Medulla oblongata (tissue), 1 donor: ENCODE measurements around the gene NDUFS8.

ENCODE experiments used
- DNase-seq: peaks from one replicate; pipeline ENCODE4 v3.0.0-alpha.2; 2015; ENCODE audit errors: extremely low spot score

The NDUFS8 gene

DNA sequence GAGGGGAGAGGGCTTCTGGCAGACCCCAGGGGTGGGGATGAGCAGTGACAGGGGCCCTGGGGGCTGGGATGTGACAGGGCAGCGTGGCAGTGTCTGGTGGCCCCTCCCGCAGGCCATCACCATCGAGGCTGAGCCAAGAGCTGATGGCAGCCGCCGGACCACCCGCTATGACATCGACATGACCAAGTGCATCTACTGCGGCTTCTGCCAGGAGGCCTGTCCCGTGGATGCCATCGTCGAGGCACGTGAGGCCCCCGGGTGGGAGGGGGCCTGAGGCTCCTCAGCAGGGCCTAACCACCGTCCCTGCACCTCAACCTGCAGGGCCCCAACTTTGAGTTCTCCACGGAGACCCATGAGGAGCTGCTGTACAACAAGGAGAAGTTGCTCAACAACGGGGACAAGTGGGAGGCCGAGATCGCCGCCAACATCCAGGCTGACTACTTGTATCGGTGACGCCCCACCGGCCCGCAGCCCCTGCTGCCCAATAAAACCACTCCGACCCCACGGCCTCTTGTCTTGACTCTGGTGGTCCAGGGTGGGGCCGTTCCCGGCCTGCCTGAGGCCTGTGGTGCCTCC lies 5.7 kb downstream of the NDUFS8 start:
- DNase-seq: no peak

DNA sequence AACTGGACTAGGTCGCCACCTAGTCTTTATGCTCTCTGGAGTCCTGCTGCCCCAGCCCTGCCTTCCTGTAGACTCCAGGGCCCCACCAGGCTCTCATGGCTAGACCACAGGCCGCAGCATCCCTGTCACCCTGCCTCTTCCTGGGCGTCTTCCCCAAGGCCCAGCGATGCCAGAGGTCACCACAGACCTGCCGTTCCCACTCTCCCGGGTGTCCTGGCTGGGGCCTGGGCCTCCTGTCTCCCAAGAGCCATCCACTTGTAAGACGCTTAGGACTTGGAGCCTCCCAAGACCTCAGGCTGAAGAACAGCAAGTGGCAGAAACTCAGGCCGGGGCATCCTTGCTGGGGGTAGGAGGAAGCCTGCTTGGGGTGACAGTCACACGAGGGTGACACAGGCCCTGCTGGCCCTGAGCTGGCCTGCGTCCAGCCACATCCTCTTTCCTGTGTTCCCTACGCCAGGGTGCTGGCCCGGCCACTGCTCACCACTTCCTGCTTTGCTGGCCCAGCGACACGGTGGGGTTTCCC lies 6.3 kb downstream of the NDUFS8 start:
- DNase-seq: peak; percentile 54

DNA sequence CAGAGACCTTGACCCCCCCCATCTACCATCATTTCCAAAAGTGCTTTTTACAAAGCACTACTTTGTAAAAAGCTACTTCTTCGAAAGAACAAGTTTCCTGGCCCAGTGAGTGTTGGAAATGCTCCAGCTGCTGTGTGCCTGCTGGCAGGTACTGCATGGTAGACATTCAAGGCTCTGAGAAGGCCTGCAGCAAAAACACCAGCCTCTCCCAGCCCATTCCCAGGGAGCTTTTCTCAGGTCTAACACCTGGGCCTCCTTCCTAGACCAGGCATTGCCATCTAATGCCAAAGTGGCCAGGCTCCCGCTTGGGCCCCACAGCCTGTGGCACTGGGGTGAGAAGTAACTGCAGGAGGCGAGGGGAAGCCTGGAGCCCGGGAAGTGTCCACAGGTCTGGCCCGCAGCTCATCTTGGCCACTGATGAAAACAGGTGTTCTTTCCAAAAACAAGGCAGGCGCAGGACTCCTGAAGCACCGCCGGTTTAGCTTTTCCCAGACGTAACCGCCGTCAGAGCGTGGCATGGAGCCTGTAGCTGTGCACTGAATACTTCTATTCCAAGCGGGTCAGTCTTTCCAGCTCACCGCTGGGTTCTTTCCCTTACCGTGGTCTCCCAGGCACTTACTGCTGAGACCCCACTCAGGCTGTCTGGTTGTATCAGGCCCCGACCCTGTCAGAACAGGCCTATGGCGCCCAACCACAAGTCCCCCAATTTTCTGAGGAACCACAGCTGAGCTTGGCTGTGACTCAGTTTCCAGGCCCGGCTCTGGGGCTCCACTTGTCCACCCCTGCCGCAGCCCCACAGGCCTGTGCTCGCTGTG lies 7.1 kb downstream of the NDUFS8 start:
- DNase-seq: peak; percentile 15

DNA sequence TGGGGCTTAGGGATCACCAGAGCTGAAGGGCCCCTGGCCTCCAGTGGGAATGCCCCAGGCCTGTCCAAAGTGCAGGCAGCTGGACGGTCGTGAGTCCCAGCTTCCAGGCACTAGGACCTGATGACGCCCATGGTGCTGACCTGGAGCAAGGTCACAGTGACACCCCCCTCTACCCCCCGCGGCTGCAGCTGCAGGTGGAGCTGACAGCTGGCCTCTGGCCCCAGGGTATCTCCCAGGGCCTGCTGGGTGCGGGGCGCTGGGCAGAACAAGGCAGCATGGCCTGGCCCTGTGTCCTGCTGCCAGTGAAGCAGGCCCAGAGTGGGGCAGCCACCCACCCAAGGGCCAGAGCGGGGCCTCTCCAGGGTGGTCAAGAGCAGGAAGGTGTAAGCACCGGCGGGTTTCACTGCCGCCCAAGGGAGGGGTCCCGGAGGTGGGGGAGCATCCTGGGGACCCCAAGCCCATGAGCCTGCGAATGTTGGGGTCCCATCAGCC lies 7.8 kb downstream of the NDUFS8 start:
- DNase-seq: no peak

DNA sequence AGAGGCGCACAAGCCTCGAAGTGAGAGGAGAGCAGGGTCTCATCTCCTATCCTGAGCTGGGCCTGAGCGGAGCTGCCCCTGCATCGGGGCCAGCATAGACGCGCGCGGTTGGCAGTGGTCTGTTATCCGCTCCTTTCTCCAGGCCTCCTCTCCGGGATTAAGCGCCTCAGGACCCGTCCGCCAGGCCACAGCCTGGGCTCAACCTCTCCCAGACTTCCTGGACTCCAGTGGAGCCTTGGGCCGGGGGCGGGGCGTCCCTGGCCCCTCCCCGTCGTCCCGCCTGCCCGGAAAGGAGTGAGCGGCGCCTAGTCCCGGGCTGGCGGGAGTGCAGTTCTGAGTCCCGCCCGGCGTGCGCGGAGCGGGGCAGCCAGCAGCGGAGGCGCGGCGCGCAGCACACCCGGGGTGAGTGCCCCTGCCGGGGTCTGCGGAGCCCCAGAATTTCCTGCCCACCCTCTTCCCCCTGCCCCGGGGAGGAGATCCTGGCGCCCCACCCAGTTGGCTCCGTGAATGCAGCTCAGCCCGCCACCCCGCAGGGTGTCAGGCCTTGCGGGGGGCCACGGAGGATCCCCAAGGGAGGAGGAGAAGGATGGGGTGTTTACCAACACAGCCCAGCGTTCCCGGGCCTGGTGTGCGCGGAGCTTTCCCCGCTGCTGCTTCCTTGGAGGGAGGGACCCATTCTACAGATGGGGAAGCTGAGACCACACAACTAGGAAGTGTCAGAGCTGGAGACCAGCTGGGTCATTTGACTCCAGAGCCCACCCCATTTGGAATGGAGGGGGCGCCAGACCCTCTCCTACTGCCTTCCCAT lies 8.4 kb downstream of the NDUFS8 start, which contains the start of gene TCIRG1:
Gene TCIRG1, plus strand, starts transcription at position 308 of the 808 bp plus-strand sequence. CDS start 2,247 bp downstream, outside the sequence.
- DNase-seq: peak; percentile 78

DNA sequence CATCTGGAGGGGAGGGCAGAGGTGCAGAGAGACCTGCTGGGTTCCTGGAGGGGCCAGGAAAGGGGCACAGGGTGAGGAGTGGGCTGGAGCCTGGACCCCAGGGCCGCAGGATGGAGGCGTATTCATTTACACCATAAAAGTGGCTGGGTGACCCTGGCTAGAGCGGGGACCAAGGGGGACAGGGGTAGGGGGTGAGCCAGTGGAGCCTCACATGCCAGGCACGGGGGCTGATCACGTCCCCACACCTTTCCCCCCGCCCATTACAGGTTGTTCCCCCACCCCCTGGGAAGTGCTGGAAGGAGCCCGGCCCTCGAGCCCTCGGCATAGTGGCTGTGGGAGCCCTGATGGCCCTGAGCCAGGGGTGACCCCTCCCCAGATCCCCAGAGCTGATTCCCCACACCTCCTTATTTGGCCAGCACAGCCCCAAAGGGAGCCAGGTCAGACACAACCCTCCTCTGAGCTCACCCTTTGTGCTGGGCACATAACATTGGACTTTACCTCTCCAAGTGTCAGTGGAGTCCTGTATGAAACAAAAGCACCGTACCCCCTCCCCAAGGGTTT lies 9.1 kb downstream of the NDUFS8 start:
- DNase-seq: no peak

DNA sequence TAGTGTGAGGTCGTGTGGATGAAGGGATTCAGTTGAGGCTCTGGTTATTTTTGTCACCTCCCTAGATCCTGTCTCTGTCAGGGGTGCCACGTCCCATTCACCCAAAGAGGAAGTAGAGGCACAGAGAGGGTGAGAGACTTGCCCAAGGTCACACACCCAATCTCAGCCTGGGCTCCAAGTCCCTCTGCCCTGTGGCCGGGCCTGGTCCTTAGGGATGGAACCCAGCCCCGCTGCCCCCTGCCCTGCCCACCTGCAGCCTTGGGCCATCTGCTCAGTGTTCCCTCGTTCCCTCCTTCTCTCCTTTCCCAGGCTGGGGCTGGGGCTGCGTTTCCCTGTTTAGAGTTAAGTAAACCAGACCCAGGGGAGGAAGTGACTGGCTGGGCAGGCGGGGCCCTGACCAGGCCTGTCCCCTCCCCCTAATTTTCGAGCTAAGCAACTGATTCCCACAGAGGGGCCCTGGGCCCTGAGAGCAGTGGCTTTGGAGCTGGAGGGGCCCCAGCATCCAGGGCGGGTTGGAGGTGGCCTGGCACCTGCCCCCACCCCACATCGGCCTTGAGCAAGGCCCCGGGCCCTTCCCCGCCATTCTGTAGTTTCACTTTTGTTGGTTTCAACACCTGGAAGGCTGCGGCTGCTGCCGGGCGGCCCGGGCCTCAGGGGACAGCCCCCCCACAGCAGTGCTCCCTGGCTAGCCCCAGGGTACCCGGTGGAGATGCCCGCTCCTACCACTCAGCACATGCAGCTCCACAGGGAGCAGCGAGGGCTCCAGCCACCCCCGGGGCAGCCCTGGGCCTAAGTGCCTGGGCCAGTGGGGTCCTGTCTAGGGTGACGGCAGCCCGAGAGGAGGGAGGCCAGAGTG lies 9.8 kb downstream of the NDUFS8 start:
- peak; percentile 36 for DNase-seq

DNA sequence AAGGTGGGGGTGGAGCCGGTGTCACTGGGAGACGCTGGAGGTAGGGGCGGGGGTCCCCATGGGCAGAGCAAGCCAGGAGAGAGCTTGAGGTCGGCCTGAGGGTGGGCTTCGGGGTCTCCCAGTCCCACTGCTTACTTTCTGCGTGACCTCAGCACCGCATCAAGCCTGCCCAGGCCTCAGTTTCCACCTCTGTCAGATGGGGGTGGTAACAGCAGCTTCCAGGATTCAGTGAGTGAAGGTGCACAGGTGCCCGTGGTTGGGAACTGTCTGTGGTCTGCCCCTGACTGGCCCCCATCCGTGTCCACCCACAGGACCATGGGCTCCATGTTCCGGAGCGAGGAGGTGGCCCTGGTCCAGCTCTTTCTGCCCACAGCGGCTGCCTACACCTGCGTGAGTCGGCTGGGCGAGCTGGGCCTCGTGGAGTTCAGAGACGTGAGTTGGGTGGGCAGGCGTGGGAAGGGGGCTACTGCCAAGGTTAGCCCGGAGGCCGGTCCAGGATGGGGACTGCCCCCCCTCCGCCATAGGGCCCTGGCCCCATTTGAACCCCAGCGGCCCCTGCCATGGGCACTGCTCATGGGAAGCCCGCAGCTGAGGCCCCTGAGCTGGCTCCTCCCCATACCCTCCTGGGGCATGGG lies 10.6 kb downstream of the NDUFS8 start:
- DNase-seq: no peak

DNA sequence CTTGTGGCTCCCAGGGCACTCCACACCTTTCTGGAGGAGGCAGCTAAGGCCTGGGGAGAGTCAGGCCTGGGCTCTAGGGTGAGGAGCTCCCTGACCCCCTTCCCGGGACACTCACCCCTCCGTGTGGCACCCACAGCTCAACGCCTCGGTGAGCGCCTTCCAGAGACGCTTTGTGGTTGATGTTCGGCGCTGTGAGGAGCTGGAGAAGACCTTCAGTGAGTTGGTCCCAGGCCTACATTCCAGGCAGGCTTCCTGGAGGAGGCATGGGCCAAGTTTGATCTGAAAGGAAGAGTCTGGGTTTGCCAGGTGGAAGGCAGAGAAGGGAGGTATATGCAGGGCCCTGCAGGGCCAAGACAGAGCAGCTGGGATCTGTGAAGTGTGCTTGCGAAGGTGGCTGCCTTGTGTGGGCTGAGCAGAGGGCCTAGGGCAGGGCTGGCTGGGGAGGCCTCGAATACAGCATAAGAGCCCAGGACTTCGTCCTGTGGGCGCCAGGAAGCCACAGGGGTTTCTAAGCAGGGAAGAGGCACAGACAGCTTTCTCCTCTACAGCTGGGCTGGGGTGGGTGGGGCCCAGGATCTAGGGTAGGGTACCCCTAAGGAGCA lies 11.2 kb downstream of the NDUFS8 start:
- DNase-seq: no peak

DNA sequence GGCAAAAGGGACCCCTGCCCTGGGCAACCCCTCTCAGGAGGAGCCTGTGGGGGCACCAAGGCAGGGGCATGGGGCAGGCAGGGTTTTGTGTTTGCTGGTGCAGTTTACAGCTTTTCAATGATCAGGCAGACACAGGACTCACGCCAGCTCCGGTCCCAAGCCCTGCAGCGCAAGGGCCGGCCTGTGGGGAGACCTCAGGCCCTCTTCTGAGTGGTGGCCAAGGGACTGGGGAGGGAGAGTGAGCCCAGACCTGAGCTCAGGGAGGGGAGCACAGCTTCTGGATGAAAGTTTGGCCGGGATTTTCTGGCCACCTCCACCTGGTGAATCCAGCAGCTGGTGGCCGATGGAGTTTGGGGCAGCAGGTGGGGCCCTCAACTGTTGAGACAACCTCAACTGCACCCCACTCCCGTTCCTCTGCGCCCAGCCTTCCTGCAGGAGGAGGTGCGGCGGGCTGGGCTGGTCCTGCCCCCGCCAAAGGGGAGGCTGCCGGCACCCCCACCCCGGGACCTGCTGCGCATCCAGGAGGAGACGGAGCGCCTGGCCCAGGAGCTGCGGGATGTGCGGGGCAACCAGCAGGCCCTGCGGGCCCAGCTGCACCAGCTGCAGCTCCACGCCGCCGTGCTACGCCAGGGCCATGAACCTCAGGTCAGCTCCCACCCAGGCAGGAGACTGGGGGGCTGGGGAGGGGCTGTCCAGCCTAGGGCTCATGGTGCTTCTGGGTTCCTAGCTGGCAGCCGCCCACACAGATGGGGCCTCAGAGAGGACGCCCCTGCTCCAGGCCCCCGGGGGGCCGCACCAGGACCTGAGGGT lies 11.9 kb downstream of the NDUFS8 start:
- DNase-seq: no peak

DNA sequence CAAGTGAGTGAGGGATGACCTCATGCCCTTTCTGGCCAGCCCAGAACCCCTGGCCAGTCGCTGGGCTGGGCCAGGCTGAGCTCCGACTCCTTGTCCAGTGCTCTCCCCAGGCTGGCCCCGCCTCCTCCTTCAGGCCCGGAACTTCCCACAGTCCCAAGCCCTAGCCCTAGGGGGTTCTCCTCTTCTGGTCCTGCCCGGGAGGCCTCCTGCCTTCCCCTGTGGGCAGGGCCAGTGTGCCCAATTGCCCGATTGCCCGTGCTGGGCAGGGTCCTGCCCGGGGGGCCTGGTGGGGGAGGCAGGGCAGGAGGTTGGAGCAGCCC lies 12.5 kb downstream of the NDUFS8 start:
- no peak for DNase-seq

DNA sequence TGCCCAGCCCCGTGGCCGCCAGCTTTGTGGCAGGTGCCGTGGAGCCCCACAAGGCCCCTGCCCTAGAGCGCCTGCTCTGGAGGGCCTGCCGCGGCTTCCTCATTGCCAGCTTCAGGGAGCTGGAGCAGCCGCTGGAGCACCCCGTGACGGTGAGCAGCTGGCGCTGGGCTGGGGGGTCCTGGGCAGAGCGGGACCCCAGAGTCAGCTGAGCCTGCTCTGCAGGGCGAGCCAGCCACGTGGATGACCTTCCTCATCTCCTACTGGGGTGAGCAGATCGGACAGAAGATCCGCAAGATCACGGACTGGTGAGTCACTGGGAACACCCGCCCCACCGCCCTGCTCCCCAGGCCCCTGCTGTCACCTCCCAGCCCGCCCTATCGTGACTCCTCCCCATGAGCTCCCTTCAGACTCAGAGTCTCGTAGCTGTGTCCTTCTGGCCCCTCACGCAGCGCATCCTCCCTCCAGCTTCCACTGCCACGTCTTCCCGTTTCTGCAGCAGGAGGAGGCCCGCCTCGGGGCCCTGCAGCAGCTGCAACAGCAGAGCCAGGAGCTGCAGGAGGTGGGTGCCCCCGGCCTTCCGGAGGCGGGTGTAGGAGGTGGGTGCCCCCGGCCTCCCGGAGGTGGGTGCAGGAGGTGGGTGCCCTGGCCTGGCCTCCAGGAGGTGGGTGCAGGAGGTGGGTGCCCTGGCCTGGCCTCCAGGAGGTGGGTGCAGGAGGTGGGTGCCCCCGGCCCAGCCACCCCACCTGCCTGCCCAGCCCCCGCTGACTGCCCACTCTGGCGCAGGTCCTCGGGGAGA lies 13.1 kb downstream of the NDUFS8 start:
- DNase-seq: no peak

DNA sequence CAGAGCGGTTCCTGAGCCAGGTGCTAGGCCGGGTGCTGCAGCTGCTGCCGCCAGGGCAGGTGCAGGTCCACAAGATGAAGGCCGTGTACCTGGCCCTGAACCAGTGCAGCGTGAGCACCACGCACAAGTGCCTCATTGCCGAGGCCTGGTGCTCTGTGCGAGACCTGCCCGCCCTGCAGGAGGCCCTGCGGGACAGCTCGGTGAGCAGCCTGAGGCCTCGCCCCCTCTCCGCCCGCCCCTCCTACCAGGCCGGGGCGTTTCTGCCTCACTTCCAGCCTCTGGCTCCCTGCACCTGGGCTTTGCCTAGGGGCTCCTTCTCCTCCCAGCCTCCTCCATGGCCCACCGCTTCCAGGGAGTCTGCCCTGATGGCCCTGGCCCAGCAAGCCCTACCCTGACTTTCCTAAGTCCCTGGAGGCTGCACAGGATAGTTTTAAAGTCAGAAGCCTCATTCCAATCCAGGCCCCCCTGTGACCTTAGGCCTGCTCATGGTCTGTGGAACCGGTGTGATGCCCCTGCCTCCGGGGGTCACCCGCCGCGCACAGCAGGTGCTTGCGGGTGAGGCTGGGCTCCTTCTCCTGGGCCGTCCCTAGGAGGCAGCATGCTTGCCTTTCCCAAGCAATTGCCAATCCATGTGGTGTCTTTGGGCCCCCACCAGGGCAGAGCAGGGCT lies 13.8 kb downstream of the NDUFS8 start:
- no peak for DNase-seq

DNA sequence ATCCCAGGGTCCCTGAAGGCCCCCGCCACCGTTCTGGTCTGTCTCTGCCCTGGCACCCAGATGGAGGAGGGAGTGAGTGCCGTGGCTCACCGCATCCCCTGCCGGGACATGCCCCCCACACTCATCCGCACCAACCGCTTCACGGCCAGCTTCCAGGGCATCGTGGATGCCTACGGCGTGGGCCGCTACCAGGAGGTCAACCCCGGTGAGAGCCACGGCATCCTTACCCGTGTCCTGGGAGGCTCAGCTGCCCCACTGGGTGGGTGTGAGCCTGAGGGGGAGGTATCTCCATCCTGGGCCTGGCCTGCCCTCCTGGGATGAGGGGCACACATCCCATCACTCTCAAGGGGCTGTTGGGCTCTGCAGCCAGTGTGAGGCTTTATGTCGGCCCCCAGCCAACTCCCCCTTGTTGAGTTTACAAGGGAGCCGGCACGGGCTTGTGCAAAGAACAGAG lies 14.4 kb downstream of the NDUFS8 start:
- DNase-seq: no peak

DNA sequence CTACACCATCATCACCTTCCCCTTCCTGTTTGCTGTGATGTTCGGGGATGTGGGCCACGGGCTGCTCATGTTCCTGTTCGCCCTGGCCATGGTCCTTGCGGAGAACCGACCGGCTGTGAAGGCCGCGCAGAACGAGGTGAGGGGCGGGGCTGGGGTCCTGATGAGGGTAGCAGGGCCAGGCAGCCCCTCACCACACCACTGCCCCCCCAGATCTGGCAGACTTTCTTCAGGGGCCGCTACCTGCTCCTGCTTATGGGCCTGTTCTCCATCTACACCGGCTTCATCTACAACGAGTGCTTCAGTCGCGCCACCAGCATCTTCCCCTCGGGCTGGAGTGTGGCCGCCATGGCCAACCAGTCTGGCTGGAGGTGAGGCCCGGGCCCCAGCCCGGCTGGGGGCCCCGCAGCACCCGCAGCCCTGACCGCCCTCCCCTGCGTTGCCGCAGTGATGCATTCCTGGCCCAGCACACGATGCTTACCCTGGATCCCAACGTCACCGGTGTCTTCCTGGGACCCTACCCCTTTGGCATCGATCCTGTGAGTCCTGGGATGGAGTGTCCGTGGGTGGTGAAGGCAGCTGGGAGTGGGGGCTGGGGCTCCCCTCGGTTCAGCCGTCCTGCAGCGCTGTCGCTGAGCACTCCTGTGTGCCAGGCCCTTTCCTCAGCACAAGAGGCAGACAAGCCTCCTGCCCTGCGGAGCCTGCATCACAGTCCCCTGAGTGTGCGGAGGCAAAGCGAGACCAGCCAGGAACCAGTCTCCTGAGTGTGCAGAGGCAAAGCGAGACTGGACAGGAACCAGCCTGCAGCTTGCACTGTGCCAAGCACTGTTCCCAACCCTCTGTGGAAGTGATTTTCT lies 17.2 kb downstream of the NDUFS8 start:
- no peak for DNase-seq

DNA sequence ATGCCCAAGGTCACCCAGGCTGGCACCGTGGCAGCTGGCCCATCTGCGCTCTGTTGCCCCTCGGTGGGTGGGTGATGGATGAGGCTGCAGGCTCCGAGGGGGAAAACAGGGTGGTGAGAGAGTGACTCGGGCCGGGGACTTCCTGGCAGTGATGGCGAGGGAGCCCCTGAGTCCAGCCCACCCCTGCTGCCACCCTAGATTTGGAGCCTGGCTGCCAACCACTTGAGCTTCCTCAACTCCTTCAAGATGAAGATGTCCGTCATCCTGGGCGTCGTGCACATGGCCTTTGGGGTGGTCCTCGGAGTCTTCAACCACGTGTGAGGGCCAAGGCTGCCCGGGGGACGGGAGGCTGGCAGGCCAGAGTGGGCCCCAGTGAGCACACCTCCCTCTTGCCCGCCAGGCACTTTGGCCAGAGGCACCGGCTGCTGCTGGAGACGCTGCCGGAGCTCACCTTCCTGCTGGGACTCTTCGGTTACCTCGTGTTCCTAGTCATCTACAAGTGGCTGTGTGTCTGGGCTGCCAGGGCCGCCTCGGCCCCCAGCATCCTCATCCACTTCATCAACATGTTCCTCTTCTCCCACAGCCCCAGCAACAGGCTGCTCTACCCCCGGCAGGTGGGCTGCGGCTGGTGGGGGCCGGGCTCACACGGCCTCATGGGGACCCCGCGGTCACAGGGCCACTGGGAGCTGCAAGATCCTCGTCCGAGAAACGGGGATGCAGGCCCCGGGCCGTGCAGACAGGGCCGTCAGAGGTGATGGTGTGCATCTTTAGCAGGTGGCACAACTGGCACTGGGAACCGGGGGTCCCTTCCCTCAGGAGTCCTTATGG lies 18.4 kb downstream of the NDUFS8 start:
- DNase-seq: no peak
